HG03095 (cell line): ENCODE results near the gene KMT2A.
"Not testable (repeated sequence)": the region's sequence is repeated elsewhere in the genome, so short reads cannot be mapped to it uniquely, and the experiment has no call there.

Experiments used
- ATAC-seq: cut with Tn5 transposase; IDR thresholded peaks from one replicate; pipeline ENCODE4 v1.9.1; 2021; ENCODE audit warnings: moderate library complexity; ENCODE audit not compliant: unreplicated experiment

The KMT2A gene

DNA sequence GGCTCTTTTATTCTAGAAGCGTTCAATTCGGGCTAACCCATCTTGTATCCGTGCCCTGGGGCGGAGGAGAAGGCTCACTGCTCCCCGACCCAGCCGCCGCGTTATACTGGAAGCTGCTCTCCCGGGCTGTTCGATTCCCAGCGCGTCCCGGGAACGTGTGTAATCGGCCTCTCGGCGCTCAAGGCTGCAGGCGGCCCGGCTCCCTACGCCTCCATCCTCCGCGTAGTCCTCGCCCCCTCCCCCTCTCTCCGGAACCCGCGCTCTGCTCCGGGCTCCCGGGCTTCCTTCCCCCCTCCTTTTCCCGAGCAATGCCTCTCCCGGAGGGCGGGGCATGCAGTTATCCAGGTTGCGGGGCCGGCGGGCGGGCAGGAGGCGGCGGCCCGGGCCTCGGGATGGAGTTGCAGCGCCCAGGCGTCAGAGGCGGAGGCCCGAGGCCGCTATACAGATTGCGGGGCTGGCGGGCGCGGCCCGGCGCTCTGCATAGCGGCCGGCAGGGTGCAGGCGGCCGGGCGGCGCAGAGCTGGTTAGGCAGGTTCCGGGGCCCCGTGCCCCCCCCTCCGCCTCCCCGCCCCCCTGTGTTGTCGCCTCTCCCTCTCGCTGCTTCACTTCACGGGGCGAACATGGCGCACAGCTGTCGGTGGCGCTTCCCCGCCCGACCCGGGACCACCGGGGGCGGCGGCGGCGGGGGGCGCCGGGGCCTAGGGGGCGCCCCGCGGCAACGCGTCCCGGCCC lies at the start of gene KMT2A:
TSS of gene KMT2A (plus strand) at position 600 of the 732 bp plus-strand sequence. CDS start at position 621, 21 bp downstream.
- ATAC-seq: peak; percentile 40

DNA sequence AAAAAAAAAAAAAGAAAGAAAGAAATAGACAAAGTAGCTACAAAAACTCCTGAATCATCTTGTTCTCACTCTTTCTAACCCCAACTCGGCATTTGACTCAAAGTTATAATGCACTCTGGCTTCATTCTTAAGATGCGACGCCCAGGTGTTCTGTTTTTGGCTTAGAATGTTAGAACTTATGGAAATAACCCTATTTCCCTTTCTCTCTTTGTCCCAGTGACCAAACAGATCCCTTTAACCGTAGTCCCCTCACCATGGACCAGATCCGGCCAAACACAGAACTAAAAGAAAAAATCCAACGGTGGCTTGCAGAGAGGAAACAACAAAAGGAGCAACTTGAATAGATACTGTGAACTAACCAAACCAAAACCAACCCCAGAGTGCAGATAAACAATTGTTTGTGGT lies 40.2 kb upstream of the KMT2A start:
- ATAC-seq: no peak

DNA sequence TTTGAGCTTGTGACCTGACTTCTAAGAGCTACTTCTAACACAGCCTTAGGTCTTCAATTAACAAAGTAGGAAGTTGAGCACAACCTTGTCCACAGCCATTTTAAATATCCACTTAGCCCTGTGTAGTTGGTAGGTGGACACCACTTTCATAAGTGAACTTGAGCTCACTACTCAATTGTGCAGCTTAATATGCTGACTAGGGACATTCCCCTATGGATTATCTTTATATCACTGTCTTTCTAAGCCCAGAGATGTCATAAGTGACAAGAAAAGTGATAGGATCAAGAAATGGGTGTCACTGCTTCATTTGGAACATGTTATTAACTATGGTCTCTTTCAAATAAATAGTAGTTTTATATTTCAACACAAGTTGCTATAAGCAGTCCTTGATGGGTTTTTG lies 38.8 kb upstream of the KMT2A start:
- ATAC-seq: no peak

DNA sequence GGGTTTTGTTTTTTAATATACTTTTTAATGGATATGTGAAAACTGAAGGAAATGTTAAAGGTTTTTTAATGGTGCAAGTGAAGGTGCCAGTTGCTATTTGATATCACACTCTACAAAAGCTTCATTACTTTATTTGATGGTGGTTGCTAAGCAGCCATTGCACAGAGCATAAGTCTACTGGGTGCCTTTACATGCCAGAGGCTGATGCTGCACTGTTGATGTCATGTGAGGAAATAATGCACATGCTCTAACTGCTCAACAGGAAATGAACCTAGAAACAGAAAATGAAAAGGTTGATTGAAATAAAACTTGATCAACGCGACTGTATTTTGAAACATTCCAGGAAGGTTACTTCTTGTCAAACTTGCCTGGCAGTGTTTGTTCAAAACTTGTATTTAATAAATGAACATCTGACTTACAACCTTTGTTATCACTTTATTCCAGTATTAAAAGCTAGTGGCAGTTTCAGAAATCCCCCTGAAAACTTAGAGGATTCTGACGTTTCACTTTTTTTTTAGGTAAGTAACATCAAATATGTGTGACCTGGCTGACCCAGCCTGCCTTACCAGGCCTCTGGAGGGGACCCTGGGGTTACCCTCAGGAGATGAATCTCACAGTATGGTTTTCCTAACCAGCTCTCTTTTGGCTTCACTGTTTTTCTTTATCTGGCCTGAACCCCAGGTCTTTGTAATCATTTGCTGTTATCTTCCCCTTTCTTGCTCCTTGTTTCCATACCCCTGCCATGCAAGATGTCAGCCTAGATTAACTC lies 37.3 kb upstream of the KMT2A start:
- peak; percentile 44 for ATAC-seq

DNA sequence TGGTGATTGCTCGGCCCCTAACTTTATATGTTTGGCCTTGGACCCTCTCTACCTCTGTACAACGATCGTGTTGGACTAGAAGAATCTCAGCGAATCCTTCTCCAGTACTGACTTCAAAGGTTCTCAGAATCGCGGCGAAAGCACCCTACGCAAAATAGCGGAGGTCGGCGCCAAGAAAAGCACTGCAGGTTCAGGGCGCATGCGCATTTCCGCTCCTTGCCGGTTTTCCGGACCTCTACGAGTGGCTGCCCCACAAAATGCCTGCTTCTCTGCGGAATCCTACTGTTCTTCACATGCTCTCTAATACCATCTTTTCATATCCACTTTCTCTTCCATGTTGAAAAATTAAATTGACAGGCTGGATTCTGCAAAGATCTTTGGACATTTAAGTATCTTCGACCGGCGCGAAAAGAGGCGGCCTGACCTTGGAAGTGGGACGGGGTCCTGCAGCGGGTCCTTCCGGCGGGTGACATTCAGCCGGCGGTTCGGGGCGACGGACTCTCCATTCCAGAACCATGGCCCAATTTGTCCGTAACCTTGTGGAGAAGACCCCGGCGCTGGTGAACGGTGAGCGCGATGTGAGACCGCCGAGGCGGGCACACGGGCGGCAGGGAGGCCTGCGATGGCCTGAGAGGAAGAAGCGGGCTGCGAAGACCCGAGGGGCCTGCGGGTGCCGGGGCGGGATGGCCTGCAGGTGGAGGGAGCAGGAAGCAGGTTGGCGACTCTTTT lies 35.0 kb upstream of the KMT2A start, which contains the start of gene ATP5MG:
TSS of gene ATP5MG (plus strand) at position 456 of the 729 bp plus-strand sequence. CDS start at position 516, 60 bp downstream.
- ATAC-seq: peak; percentile 52

DNA sequence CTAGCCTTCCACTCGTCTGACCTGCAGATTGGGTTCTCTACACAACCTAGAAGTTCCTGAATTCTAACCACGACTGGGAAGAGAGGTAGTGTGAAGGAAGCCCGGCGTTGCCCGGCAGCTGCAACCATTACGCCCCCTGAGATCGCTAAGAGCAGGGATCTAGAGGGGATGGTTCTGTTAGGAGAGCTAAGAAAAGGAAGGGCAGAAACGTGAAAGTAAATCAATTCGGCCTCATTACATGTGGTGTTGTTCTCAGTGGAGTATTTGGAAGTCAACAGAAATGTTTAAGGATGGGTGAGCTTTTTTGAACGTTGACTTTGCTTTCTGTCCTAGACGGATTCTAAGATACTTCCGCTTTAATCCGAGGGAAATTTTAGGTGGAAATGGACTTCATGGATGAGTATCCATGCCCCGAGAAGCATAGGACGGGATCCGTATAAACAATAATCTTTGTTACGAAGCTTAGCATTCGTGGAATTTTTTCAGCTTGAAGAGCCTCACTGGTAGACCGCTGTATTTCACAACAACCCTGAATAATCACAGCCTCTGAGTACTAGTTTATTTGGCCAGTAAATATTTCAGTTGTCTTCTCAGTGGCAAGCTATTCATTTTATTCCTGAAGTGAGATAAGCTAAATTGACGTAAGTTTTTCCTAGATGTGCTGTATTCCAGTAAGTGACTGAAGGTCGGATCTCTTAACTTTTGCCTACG lies 34.3 kb upstream of the KMT2A start:
- peak; percentile 6 for ATAC-seq

DNA sequence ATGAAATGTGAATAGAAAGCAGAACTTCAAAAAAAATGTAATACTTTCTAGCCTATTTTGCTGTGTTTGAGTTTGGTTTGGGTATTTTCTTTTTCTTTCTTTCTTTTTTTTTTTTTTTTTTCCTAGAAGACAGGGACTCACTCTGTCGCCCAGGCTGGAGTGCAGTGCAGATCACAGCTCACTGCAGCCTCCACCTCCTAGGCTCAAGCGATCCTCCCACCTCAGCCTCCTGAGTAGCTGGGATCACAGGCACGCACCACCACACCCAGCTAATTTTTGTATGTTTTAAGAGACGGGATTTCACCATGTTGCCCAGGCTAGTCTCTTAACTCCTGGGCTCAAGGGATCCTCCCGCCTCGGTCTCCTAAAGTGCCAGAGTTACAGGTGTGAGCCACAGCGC lies 33.7 kb upstream of the KMT2A start:
- not testable (repeated sequence) for ATAC-seq

DNA sequence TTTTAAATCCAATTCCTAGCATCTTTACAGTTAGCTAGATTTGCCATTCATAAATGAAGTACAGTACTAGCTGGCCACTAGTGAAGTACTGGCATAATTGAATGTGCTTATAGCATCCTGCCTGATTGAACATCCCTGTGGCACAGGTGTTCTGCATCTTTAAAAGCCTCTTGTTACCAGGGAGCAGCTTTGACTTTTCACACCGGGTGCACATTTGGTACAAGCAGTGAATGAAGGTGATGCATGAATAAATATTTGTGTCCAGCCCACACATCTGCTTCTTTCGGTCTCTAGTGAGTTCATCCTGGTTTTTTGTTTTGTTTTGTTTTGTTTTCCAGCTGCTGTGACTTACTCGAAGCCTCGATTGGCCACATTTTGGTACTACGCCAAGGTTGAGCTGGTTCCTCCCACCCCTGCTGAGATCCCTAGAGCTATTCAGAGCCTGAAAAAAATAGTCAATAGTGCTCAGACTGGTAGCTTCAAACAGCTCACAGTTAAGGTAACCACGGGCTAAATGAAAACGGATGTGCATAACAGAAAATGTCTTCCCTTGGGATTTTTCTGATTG lies 29.6 kb upstream of the KMT2A start:
- ATAC-seq: no peak

DNA sequence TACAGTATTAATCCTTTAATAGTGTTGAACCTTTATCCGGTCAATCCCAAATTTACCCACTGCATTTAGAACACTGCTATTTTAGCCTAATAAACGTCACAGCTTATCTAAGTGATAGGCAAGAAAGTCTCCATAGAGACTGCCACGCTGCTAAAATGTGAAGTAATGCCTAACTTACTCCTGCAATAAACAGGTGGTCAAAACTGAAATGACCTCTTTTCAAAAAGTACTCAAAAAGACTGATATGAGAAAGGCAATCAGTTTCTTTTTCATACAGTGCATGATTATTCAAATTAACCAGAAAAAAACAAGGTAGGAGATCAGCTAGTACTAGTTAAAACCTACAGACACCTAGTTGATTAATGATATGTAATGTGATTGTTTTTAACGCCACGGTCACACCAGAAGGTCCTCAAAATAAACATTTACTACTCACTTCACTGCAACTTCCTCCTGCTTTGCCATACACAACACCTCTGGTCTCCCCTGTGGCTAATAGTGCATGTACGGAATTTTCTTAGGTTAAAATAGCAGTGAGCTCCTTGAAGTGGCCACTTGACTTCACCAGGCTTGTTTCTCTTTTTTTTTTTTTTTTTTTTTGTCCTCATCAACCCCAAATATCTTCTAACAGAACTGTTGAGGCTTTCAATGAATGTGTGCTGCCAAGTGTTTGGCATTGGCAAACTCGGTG lies 26.1 kb upstream of the KMT2A start:
- ATAC-seq: peak; percentile 43

DNA sequence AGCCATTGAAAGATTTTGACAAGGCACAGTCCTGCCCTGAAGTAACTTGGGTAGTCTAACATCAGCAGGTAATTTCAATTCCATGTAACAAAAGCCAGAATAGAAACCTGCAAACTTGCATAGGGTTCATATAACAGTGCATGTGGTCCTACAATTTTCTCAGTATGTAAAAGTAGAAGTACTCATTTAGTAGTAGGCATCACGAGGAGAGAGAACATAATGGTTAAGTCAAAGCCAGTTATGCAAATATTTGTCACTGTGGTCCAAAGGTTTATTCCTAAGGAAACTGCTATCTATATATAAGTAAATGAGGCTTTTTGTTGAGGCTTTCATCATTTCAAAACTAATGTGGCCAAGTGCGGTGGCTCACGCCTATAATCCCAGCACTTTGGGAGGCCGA lies 24.8 kb upstream of the KMT2A start:
- ATAC-seq: no peak

DNA sequence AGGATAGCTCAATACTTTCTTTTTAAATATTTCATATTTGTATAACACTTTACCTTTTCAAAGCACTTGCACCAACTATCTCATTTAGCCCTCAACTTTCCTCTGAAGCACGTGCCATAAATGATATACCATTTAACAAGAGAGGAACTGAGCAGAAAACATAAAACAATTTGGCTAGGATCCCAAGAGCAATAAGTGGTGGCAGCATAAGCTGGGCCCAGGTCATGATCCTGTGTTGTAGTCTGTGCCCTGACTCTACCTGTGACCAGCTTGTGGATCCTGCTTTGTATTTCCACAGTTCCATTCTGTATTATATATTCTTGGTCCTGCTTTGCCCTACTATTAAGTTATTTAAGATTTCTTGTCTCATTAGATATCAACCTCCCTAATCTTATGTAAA lies 23.4 kb upstream of the KMT2A start:
- no peak for ATAC-seq

DNA sequence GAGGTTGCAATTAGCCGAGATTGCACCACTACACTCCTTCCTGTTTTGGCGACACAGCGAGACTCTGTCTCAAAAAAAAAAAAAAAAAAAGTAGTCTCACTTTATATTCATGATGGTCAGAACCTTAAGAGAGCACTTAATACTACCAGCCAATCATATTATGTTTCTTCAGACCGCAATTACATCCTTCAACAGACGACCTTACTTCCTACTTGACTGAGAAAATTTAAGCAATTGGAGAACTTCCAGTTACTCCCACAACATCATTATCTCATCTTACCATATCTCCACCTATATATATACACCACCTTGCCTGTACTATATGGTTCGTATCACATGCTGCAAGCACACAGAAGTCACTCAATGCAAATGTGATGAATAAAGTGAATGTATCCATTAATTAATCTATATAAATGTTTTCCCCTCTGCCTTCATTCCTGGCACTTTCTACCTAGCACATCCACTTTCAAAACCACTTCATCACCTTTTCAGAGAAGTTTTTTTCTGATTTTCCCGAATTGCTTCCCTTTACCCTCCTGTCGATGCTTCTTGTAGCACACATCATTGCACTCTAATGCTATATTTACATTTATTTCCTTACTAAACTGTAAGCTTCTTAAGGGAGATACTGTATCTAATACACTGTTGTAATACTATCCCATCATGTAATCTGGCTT lies 21.1 kb upstream of the KMT2A start:
- no peak for ATAC-seq

DNA sequence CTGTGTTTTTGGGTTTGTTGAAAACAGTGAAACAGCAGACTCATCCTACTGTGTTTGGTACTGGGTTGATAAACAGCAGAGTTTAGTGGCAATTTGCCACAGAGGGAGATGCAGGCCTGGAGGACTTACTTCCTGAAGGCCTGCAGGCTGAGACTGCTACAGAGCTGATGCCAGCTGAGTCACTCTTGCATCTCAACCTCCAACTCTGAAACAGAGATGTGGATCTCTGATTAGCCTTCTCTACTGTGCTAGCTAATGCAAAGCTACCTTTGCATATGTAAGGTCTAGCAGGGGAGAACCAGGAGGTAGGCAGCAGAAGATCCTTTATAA lies 20.6 kb upstream of the KMT2A start:
- ATAC-seq: no peak

DNA sequence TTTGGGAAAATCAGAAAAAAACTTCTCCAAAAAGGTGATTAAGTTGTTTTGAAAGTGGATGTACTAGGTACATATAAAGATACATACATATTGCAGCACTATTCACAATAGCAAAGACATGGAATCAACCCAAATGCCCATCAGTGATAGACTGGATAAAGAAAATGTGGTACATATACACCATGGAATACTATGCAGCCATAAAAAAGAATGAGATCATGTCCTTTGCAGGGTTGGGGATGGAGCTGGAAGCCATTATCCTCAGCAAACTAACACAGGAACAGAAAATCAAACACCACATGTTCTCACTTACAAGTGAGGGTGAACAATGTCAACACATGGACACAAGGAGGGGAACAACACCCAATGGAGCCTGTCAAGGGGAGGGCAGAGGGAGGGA lies 19.4 kb upstream of the KMT2A start:
- ATAC-seq: not testable (repeated sequence)

DNA sequence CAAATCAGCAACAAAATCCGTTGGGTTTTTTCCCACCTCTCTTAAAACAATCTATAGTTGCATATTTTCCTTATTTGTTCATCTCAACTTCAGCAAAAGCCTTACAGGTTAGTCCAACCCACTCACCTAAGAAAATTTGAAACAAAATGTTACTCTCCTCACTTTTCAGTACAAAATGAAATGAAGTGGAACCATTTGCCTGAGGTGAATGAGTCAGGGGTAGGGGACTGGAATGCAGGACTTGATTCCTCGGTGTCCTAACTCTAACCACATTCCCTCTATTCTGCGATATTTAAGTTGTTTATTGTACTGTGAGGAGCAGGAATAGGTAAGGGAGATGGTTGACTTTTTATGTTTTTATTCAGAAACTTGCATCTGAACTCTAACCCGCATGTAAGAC lies 18.5 kb upstream of the KMT2A start:
- ATAC-seq: no peak

DNA sequence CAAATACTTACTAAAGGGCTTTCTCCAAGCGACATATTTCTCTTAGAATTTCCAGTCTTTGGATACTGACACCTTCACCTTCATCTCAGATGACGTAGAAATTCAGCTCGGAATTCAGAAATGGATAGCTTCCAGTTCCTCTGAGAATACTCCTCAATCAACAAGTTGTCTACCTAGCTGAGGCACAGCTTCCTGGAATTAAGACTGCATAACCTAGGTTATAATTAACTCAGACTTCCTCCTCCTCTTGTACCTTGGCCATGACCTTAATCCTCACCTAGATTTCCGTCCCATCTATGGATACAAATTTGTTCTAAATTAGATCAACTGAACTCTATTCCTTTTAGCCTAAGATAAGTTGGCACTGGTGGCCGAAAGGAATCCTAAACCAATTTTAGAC lies 17.5 kb upstream of the KMT2A start:
- no peak for ATAC-seq

DNA sequence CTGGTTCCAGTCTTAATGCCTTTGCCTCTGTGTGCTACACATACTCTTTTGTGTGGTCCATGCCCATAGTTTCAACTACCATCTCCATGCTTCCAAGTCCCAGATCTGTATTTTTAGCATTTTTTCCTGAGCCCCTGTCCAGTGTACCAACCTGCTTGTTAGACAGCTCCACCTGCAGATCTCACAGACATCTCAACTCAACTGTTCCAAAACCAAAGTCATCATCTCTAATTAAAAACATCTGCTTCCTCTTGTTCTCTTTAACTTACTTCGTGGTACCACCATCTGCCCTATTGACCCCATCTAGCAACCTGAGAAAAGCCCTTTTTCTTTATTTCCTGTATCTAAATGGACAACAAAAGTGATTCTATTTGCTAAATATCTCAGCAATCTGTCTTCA lies 8.6 kb upstream of the KMT2A start:
- no peak for ATAC-seq

DNA sequence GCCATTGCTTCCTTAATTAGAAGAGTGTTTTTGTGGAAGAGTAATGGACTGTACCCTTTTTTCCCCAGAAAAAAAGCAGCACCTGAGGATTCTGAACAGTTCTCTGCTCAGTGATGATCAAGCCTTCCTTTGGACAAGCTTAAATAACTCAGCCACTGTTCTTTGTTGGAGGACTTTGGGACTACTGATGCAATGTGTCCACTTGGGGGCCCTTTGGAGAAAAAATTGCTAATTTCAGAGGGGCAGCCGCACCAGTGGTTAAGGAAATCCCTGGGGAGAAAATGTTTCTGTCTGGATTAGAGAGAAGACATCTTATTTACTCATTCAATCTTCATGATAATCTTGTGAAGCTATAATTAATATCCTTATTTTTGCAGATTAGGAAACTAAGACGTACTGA lies 5.3 kb upstream of the KMT2A start:
- ATAC-seq: no peak

DNA sequence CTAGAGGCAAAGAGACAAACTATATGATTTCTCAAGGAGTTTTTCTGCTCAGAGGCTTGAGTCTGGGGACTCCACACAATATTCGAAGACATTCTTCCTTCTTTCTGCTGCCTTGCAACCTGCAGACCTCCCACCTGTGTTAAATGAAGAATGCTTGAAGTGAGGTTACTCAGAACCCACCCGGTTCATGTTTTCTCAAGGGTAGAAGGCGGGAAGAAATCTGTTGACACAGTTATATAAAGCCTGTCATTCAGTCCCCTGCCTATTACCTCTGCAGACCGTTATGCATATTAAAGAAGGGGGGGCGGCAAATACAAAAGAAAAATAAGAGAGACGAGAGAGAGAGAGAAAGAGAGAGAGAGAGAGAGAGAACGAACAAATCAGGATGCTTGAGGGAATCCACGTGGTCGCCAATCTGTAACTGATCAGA lies 2.2 kb upstream of the KMT2A start:
- no peak for ATAC-seq
